AG09309 (cell line): ENCODE results near the gene SNU13.
A peak's percentile ranks its signal among the peaks of the same experiment; 100 is the strongest.
"Not testable (repeated sequence)": the region's sequence is repeated elsewhere in the genome, so short reads cannot be mapped to it uniquely, and the experiment has no call there.

ENCODE experiments used
- DNase-seq: peaks from one replicate; pipeline ENCODE4 v3.0.0-alpha.2; 2010; ENCODE audit warnings: low read depth
- H3K4me3 ChIP-seq: 2 replicates; pipeline ENCODE4 v1.5.1; 2011; ENCODE audit warnings: mild to moderate bottlenecking, low read depth, low read length, moderate library complexity; ENCODE audit not compliant: control insufficient read depth
- TF ChIP-seq, protein P1 (sequence below): IDR thresholded peaks from 2 replicates; pipeline ENCODE4 v1.5.1; 2011; ENCODE audit warnings: mild to moderate bottlenecking, low read depth, low read length, inconsistent platforms; ENCODE audit not compliant: insufficient read depth, control insufficient read depth; ENCODE audit errors: missing control alignments

SNU13 gene

DNA sequence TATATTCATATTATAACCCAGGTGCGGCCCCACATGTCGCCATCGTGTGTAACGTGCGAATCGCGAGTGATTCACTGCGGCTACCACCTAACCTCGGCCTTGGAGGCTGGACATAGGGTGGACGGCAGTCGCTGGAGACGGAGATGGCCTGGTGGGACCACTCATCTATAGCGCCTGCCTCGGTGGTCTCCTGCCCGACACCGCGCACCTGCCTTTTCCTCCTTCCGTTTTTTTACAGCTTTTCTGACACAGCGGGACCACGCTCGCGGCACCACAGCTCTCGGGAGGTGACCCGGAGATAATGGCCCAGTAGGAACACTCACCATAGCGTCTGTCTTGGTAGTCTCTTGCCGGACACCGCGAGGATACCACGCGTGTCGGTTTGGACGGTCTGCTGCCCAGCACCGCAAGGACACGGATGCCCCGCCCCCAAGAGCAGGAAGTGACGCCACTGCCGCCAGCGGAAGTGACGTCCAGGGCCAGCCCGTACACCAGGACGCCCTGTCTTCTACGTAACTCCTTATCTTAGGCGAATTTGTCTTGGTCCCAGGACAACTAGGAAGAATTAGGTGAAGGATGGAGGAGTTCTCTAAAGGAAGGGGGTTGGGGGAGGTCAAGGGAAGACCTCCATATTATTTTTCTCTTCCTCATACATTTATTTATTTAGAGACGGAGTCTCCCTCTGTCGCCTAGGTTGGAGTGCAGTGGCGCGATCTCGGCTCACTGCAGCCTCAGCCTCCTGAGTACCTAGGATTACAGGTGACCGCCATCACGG, 6.4 kb downstream of the SNU13 start:
- DNase-seq: peak; percentile 43
- TF ChIP-seq, protein P1, sequence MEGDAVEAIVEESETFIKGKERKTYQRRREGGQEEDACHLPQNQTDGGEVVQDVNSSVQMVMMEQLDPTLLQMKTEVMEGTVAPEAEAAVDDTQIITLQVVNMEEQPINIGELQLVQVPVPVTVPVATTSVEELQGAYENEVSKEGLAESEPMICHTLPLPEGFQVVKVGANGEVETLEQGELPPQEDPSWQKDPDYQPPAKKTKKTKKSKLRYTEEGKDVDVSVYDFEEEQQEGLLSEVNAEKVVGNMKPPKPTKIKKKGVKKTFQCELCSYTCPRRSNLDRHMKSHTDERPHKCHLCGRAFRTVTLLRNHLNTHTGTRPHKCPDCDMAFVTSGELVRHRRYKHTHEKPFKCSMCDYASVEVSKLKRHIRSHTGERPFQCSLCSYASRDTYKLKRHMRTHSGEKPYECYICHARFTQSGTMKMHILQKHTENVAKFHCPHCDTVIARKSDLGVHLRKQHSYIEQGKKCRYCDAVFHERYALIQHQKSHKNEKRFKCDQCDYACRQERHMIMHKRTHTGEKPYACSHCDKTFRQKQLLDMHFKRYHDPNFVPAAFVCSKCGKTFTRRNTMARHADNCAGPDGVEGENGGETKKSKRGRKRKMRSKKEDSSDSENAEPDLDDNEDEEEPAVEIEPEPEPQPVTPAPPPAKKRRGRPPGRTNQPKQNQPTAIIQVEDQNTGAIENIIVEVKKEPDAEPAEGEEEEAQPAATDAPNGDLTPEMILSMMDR: no peak
- peak overlapping the region; percentile 63 for H3K4me3 ChIP-seq

DNA sequence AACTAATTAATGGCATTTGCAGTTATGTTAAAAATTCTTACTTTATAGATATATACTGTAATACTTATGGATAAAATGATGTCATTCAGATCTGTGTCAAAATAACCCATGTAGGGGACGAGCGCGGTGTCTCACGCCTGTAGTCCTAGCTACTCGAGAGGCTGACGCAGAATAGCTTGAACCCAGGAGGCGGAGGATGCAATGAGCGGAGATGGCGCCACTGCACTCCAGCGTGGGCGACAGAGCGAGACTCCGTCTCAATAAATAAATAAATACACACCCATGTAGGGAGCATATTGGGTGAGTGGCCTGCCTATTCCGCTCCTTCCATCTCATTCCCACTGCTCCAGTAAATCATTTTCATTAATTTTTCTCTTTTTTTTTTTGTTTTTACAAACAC, 7.1 kb downstream of the SNU13 start:
- peak overlapping the region; percentile 63 for H3K4me3 ChIP-seq
- TF ChIP-seq, protein P1: no peak
- no peak for DNase-seq

DNA sequence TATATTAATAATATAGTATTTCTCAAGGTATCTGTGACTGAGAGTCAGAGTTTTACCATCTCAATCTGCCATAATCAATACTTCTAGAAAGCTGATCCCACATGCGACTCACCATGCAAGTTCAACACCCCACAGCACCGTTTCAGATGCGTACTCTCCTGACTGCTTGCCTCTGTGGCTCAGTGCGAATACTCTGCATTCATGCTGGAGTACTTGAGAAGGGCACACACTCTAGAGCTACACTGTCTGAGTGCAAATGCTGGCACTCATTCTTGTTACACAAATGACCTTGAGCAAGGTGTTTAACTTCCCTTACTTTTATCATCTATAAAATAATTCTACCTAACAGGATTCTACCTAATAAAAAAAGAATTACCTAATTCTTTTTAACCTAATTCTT, 12.5 kb downstream of the SNU13 start:
- H3K4me3 ChIP-seq: no peak overlapping the region
- TF ChIP-seq, protein P1: no peak
- no peak for DNase-seq

DNA sequence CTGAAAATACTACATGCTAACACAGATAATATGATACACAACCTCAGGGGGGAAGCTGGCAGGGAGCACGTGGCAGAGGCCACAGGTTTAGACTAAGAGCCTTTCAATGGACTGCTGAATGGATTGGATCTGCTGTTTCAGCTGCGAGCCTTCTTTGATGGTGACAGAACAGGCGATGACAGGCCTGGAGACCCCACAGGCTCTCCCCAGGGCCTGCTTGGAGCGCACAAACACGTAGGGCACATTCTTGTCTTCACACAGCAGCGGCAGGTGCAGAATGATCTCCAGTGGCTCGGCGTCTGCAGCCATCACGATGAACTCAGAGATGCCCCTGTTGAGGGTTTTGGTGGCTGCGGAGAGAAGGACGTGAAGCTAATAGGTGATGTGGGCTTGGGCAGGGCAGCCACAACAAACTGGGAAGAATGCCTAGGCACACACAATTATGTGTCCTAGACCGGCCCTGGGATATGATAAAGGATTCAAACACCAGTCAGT, 13.8 kb downstream of the SNU13 start:
- TF ChIP-seq, protein P1: no peak
- DNase-seq: no peak
- H3K4me3 ChIP-seq: no peak overlapping the region

DNA sequence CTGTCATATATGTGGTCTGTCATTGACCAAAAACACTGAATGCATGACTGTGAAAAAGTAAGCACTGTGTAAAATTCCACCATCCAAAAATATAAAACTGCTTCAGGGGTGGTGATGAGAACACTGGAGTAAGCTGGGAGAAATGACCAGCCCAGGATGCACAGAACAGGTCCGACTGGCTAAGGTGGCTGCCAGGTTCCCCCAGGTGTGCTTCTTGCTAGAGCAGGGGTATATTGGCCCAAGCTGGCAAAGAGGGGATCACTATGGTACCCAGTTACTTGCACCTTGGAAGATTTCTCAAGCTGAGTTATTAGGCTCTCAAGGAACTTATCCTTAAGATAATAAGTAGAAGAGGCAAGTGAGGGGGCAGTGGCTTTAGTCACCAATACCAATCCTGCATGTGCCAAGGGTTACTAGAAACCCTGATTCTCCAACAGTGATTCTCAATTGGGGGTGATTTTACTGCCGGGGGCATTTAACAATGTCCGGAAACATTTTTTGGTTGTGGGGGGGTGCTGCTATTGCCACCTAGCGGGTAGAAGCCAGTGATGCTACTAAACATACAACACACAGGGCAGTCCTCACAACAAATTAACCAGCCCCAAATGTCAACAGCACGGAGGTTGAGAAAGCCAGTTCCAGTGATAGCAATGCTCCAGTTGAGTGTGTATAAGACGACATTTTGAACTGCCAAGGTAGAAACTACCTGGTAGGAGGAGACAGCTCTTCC, 15.7 kb downstream of the SNU13 start:
- TF ChIP-seq, protein P1: peak; percentile 47
- no peak for DNase-seq

DNA sequence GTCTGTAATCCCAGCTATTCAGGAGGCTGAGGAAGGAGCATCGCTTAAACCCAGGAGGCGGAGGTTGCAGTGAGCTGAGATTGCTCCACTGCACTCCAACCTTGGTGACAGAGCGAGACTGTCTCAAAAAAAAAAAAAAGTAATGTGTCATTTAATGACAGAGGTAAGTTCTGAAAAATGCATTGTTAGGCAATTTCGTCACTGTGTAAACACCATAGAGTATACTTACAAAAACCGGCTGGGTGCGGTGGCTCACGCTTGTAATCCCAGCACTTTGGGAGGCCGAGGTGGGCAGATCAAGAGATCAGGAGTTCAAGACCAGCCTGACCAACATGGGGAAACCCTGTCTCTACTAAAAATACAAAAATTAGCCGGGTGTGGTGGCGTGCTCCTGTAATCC, 16.6 kb downstream of the SNU13 start:
- not testable (repeated sequence) for H3K4me3 ChIP-seq, DNase-seq

More for the DNA sequence above, 15.7 kb downstream of the SNU13 start:
- H3K4me3 ChIP-seq: no peak overlapping the region
